H1 (cell line): Measurements from ENCODE around the gene PJA1. TPM values are rescaled to one million over a fixed set of nuclear protein-coding genes. Genes with fewer than 3 reads are reported as not detected.

Experiments used
- SP1 ChIP-seq: IDR thresholded peaks from 2 replicates; pipeline ENCODE4 v1.6.1; 2011; ENCODE audit warnings: low read depth, low read length
- polyA plus RNA-seq, 7 experiments: library from polyadenylated mRNA; depleted of rRNA in 3 of 7; stranded (reverse) in 5 of 7; unstranded in 2 of 7; fragments of >200 nt in 5 of 7; fragments of 200-250 nt in 2 of 7; gene quantifications; 1 replicate in 5 of 7; 2 replicates in 1 of 7; 4 replicates in 1 of 7; pipeline versions ENCODE4 v1.2.1 to v1.2.3, GENCODE V29; 2011 to 2013; ENCODE audit warnings: missing spikeins in 2 of 7, mixed read lengths in 2 of 7
- total RNA-seq: library from RNA; stranded (reverse); fragmentation: NEBNext Ultra II Directional; extraction: Animal tissue kit (Norgen Biotek cat#: 25700); gene quantifications from 2 replicates; pipeline ENCODE4 v1.2.1, GENCODE V29; 2021
- TF ChIP-seq, protein P1 (sequence below), 3 experiments: IDR thresholded peaks; 1 replicate in 2 of 3; 2 replicates in 1 of 3; pipeline versions ENCODE4 v1.5.1 to v1.6.1; 2011; ENCODE audit warnings: low read length in 3 of 3, mild to moderate bottlenecking in 3 of 3, inconsistent platforms in 2 of 3, low read depth in 1 of 3, moderate library complexity in 1 of 3; ENCODE audit not compliant: insufficient read depth in 1 of 3; ENCODE audit errors: control extremely low read depth in 1 of 3

Gene PJA1
- total and polyA plus RNA-seq, 2 of the 8 experiments (the other 6 are each of a cell fraction or from before 2014, with no cell fraction given) = 25.7 to 37.0 TPM

DNA sequence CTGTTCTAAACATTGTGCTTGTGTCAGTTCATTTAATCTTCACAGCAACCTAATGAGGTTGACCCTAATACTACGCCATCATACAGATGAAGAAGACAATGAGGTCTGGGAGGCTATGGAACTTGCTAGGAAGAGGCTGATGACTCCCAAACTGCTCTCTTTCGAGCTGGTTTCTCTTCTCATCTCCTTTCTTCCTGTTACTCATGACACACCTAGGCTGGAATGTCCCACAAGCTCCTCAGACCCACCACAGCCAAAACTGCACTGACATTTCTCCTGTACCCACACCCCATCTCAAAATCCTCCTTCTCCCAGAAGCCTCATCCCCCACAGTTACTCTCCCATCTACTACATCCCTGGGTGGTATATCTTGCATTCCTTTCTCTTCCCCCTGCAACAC is 27.4 kb upstream of the PJA1 start (continued):
- TF ChIP-seq, protein P1, sequence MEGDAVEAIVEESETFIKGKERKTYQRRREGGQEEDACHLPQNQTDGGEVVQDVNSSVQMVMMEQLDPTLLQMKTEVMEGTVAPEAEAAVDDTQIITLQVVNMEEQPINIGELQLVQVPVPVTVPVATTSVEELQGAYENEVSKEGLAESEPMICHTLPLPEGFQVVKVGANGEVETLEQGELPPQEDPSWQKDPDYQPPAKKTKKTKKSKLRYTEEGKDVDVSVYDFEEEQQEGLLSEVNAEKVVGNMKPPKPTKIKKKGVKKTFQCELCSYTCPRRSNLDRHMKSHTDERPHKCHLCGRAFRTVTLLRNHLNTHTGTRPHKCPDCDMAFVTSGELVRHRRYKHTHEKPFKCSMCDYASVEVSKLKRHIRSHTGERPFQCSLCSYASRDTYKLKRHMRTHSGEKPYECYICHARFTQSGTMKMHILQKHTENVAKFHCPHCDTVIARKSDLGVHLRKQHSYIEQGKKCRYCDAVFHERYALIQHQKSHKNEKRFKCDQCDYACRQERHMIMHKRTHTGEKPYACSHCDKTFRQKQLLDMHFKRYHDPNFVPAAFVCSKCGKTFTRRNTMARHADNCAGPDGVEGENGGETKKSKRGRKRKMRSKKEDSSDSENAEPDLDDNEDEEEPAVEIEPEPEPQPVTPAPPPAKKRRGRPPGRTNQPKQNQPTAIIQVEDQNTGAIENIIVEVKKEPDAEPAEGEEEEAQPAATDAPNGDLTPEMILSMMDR (IDR thresholded peaks at IDR 0.05; ENCODE audit: control extremely low read depth in 1 of 3, insufficient read depth in 1 of 3, low read depth in 1 of 3, low read length in 3 of 3) = no peak
- TF ChIP-seq SP1 = no peak
